IMR-90 (cell line): ENCODE data around the gene CFAP210. TPM values are rescaled to one million over a fixed set of nuclear protein-coding genes. Genes with fewer than 3 reads are reported as not detected.

Experiments
- ATAC-seq: fragments of 200-7000 bp; cut with Tn5 transposase; 2 replicates; pipeline ENCODE4 v1.9.1; 2020; ENCODE audit warnings: low read depth, mild to moderate bottlenecking, moderate library complexity
- BruUV-seq: library from RNA; stranded (reverse); fragments of 400-500 nt; replicated peaks from 2 replicates; lab custom pipeline; 2021; lab: Mats Ljungman, UMichigan
- CTCF ChIA-PET: fragments of 300-600 bp; formaldehyde crosslinking; extraction: SDS; loops from one replicate; lab custom pipeline; 2021; ENCODE audit warnings: antibody characterized with exemption; lab: Yijun Ruan, JAX
- POLR2A ChIA-PET: fragments of 300-600 bp; sonication (Branson Sonifier 250); formaldehyde crosslinking; loops from one replicate; lab custom pipeline; 2022; ENCODE audit warnings: antibody characterized with exemption; ENCODE audit not compliant: unreplicated experiment; lab: Charles Lee
- DNase-seq: peaks from one replicate; pipeline ENCODE4 v3.0.0; 2013
- H2AFZ ChIP-seq: replicated peaks from 2 replicates; pipeline ENCODE3; 2013; ENCODE audit warnings: low read length, mild to moderate bottlenecking; ENCODE audit not compliant: poor library complexity
- H2AK5ac ChIP-seq: 2 replicates; pipeline ENCODE4 v1.6.1; 2013; ENCODE audit warnings: low read depth, low read length, inconsistent platforms
- H2AK9ac ChIP-seq: replicated peaks from 2 replicates; pipeline ENCODE3; 2013; ENCODE audit warnings: mild to moderate bottlenecking, low read depth, low read length, moderate library complexity; ENCODE audit not compliant: poor library complexity
- H2BK120ac ChIP-seq: 2 replicates; pipeline ENCODE4 v1.6.1; 2013; ENCODE audit warnings: low read depth, low read length, inconsistent platforms
- H2BK15ac ChIP-seq: 3 replicates; pipeline ENCODE4 v1.6.1; 2013; ENCODE audit warnings: low read depth, low read length, inconsistent platforms
- H2BK20ac ChIP-seq: 2 replicates; pipeline ENCODE4 v1.6.1; 2013; ENCODE audit warnings: low read depth, mild to moderate bottlenecking, inconsistent platforms, low read length, moderate library complexity
- H2BK5ac ChIP-seq: 2 replicates; pipeline ENCODE4 v1.6.1; 2013; ENCODE audit warnings: mild to moderate bottlenecking, low read depth, low read length, inconsistent platforms; ENCODE audit not compliant: poor library complexity, severe bottlenecking
- H3K14ac ChIP-seq: replicated peaks from 2 replicates; pipeline ENCODE4 v1.6.1; 2013; ENCODE audit warnings: low read depth, low read length, inconsistent platforms
- H3K18ac ChIP-seq: 2 replicates; pipeline ENCODE4 v1.6.1; 2013; ENCODE audit warnings: low read depth, low read length, control low read depth
- H3K23ac ChIP-seq: 2 replicates; pipeline ENCODE4 v1.6.1; 2013; ENCODE audit warnings: low read depth, low read length, inconsistent platforms
- H3K27ac ChIP-seq: 2 replicates; pipeline ENCODE4 v1.5.1; 2013; ENCODE audit warnings: mild to moderate bottlenecking, control low read depth, low read length; ENCODE audit not compliant: insufficient read depth
- H3K27me3 ChIP-seq: 2 replicates; pipeline ENCODE4 v1.6.1; 2013; ENCODE audit warnings: low read length; ENCODE audit not compliant: control insufficient read depth, insufficient read depth
- H3K36me3 ChIP-seq: 2 replicates; pipeline ENCODE4 v1.6.1; 2013; ENCODE audit warnings: low read length, mixed read lengths; ENCODE audit not compliant: control insufficient read depth, insufficient read depth
- H3K4ac ChIP-seq: 2 replicates; pipeline ENCODE4 v1.6.1; 2013; ENCODE audit warnings: low read depth, low read length, inconsistent platforms
- H3K4me1 ChIP-seq: 2 replicates; pipeline ENCODE4 v1.6.1; 2013; ENCODE audit warnings: low read length, mixed read lengths; ENCODE audit not compliant: control insufficient read depth, insufficient read depth
- H3K4me2 ChIP-seq: 2 replicates; pipeline ENCODE4 v1.6.1; 2013; ENCODE audit warnings: low read depth, mild to moderate bottlenecking, control low read depth, low read length, moderate library complexity
- H3K4me3 ChIP-seq: 2 replicates; pipeline ENCODE4 v1.5.1; 2013; ENCODE audit warnings: low read depth, mild to moderate bottlenecking, control low read depth, low read length, moderate library complexity; ENCODE audit not compliant: insufficient read depth
- H3K56ac ChIP-seq: 2 replicates; pipeline ENCODE4 v1.6.1; 2013; ENCODE audit warnings: low read length, inconsistent platforms; ENCODE audit not compliant: insufficient read depth; ENCODE audit errors: extremely low read depth
- H3K79me1 ChIP-seq, 2 experiments: 2 replicates each; pipeline ENCODE4 v1.6.1; 2013; ENCODE audit warnings: low read length in 2 of 2, inconsistent platforms in 1 of 2, low read depth in 1 of 2
- H3K9ac ChIP-seq: 2 replicates; pipeline ENCODE4 v1.6.1; 2013; ENCODE audit warnings: low read depth, low read length, control low read depth
- H3K9me1 ChIP-seq: 2 replicates; pipeline ENCODE4 v1.6.1; 2013; ENCODE audit warnings: low read length, inconsistent platforms; ENCODE audit not compliant: insufficient read depth
- H3K9me3 ChIP-seq: 2 replicates; pipeline ENCODE4 v1.6.1; 2013; ENCODE audit warnings: low read length; ENCODE audit not compliant: control insufficient read depth, insufficient read depth
- H4K20me1 ChIP-seq: 2 replicates; pipeline ENCODE4 v1.6.1; 2013; ENCODE audit warnings: low read length, inconsistent platforms; ENCODE audit not compliant: insufficient read depth
- H4K5ac ChIP-seq: 2 replicates; pipeline ENCODE4 v1.6.1; 2013; ENCODE audit warnings: mild to moderate bottlenecking, low read depth, low read length, control low read depth
- H4K8ac ChIP-seq, 2 experiments: 2 replicates each; pipeline ENCODE4 v1.6.1; 2013; ENCODE audit warnings: low read depth in 2 of 2, low read length in 2 of 2, control low read depth in 1 of 2, inconsistent platforms in 1 of 2
- H4K91ac ChIP-seq: 2 replicates; pipeline ENCODE4 v1.6.1; 2013; ENCODE audit warnings: low read depth, low read length, inconsistent platforms; ENCODE audit not compliant: insufficient read depth
- BHLHE40 ChIP-seq: fragments of 150-350 bp; IDR thresholded peaks from 2 replicates; pipeline ENCODE4 v1.6.1; 2016; ENCODE audit warnings: mild to moderate bottlenecking, low read depth, low read length
- CEBPB ChIP-seq: IDR thresholded peaks from 2 replicates; pipeline ENCODE4 v1.6.1; 2012; ENCODE audit warnings: low read depth, low read length, improper control_type of control experiment
- CHD1 ChIP-seq: IDR thresholded peaks from 2 replicates; pipeline ENCODE4 v1.6.1; 2012; ENCODE audit warnings: low read depth, low read length, improper control_type of control experiment
- CTCF ChIP-seq: conservative IDR thresholded peaks from 2 replicates; pipeline ENCODE4 v1.5.1; 2012; ENCODE audit warnings: mild to moderate bottlenecking, low read depth, low read length, improper control_type of control experiment
- ELK1 ChIP-seq: fragments of 150-350 bp; IDR thresholded peaks from 2 replicates; pipeline ENCODE4 v1.6.1; 2016; ENCODE audit warnings: low read depth, mild to moderate bottlenecking, low read length, moderate library complexity, borderline replicate concordance
- FOS ChIP-seq: fragments of 150-350 bp; IDR thresholded peaks from 2 replicates; pipeline ENCODE4 v1.6.1; 2016; ENCODE audit warnings: low read depth, low read length
- MAFK ChIP-seq: IDR thresholded peaks from 2 replicates; pipeline ENCODE4 v1.6.1; 2012; ENCODE audit warnings: low read depth, low read length, improper control_type of control experiment
- MAZ ChIP-seq: IDR thresholded peaks from 2 replicates; pipeline ENCODE4 v1.6.1; 2012; ENCODE audit warnings: low read depth, mild to moderate bottlenecking, low read length, improper control_type of control experiment, moderate library complexity, borderline replicate concordance
- MXI1 ChIP-seq: IDR thresholded peaks from 2 replicates; pipeline ENCODE4 v1.6.1; 2012; ENCODE audit warnings: low read depth, mild to moderate bottlenecking, low read length, moderate library complexity, borderline replicate concordance
- NFE2L2 ChIP-seq: fragments of 150-350 bp; IDR thresholded peaks from 2 replicates; pipeline ENCODE4 v1.6.1; 2016; ENCODE audit warnings: low read depth, mild to moderate bottlenecking, low read length
- POLR2A ChIP-seq: IDR thresholded peaks from 2 replicates; pipeline ENCODE4 v1.6.1; 2012; ENCODE audit warnings: mild to moderate bottlenecking, low read depth, low read length
- RAD21 ChIP-seq: IDR thresholded peaks from 2 replicates; pipeline ENCODE4 v1.6.1; 2012; ENCODE audit warnings: low read length, improper control_type of control experiment
- RCOR1 ChIP-seq: IDR thresholded peaks from 2 replicates; pipeline ENCODE4 v1.6.1; 2012; ENCODE audit warnings: mild to moderate bottlenecking, low read length, improper control_type of control experiment; ENCODE audit not compliant: insufficient replicate concordance
- RFX5 ChIP-seq: IDR thresholded peaks from 2 replicates; pipeline ENCODE4 v1.8.0; 2012; ENCODE audit warnings: low read depth, mild to moderate bottlenecking, low read length, moderate library complexity
- SMC3 ChIP-seq: fragments of 150-350 bp; IDR thresholded peaks from 2 replicates; pipeline ENCODE4 v1.6.1; 2016; ENCODE audit warnings: low read depth, mild to moderate bottlenecking, antibody characterized with exemption, low read length, moderate library complexity
- WGBS, 2 experiments: methylation state at CpG; one replicate each; pipeline versions ENCODE4 v1.1.5 to v1.1.7; 2013; ENCODE audit warnings: missing lambda C conversion rate in 2 of 2; ENCODE audit not compliant: insufficient read length in 1 of 2; ENCODE audit errors: extremely low coverage in 2 of 2; 5-methylcytosine and 5-hydroxymethylcytosine counted together
- dilution Hi-C: fragments of 300-500 bp; cut with HindIII; formaldehyde crosslinking; loops from one replicate; pipeline ENCODE4 v1.14.3; 2018; ENCODE audit warnings: low sequenced_read_pairs; ENCODE audit not compliant: unreplicated experiment
- in situ Hi-C: fragments of 300-500 bp; cut with MboI; formaldehyde crosslinking; loops from 3 replicates; pipeline ENCODE4 v1.14.3; 2019; ENCODE audit warnings: low sequenced_read_pairs, inconsistent platforms, mixed read lengths
- intact Hi-C: fragments of 100-400 bp; cut with micrococcal nuclease; formaldehyde crosslinking; loops from 2 replicates; pipeline ENCODE4 v1.10.0; 2022
- polyA plus RNA-seq, 3 experiments: library from polyadenylated mRNA; depleted of rRNA; stranded (reverse); fragments of >200 nt; gene quantifications; 2 replicates each; pipeline ENCODE4 v1.2.3, GENCODE V29; 2012; ENCODE audit warnings: low replicate concordance in 1 of 3
- total RNA-seq: library from RNA; depleted of rRNA; stranded (reverse); fragments of >200 nt; gene quantifications from 2 replicates; pipeline ENCODE4 v1.2.3, GENCODE V29; 2012
- TF ChIP-seq, protein P1 (sequence below): fragments of 150-350 bp; IDR thresholded peaks from 2 replicates; pipeline ENCODE4 v1.6.1; 2017; ENCODE audit warnings: mild to moderate bottlenecking, antibody characterized with exemption, low read length, low read depth

CFAP210 gene
- total and polyA plus RNA-seq, 2 of the 4 experiments (the other 2 are of a cell fraction) = not detected

DNA sequence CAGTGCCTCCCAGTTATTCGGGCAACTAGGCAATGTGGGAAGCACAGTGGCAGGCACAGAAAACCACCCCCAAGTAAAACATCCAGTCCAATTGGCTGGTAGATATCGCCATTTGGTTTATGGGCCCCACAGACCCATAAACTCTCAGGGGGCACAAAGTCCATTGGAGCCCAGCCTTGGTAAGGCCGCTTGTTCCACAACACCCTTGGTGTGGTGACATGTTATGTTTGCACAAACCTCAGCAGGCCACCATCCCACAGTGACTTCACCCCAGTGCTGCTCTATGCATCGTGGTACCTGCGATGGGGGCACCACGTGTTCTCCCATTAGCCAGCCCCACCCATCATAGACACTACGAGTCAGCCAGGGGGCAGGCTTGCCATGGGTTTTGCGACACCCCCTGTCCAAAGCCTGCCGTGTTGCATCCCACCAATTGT is 18.6 kb upstream of the CFAP210 start:
- CTCF ChIA-PET = no interaction called here

More for the DNA sequence above, 18.6 kb upstream of the CFAP210 start:
- Histone ChIP-seq H2AK9ac (no peak overlapping the region), H3K9me3 (no peaks in the 10 kb centered on the region), H3K4me1 (peaks cover 15% of the 10 kb centered on the region; the same call in 1 of the 2 replicates), H3K56ac (no peak overlapping the region), H3K27ac (no peak overlapping the region), H3K4ac (no peak overlapping the region), H3K36me3 (peaks cover 3% of the 10 kb centered on the region), H3K9me1 (peaks cover 16% of the 10 kb centered on the region; the same call in 1 of the 2 replicates), H2AK5ac (no peak overlapping the region), H3K4me3 (no peak overlapping the region), H4K20me1 (no peaks in the 10 kb centered on the region), H4K91ac (no peak overlapping the region), H2BK5ac (no peak overlapping the region), H3K79me1 (no peaks in the 10 kb centered on the region), H3K18ac (no peak overlapping the region), H4K8ac (no peak overlapping the region), H3K9ac (no peak overlapping the region), H3K4me2 (no peak overlapping the region), H4K5ac (no peak overlapping the region), H2BK120ac (no peak overlapping the region), H3K14ac (no peak overlapping the region), H3K27me3 (no peaks in the 10 kb centered on the region), H2AFZ (no peak overlapping the region), H2BK20ac (no peak overlapping the region), H3K23ac (no peak overlapping the region), H2BK15ac (no peak overlapping the region)
- TF ChIP-seq MXI1 (no peak), MAZ (no peak), RAD21 (no peak), ELK1 (no peak), CHD1 (no peak), FOS (no peak), CTCF (no peak), BHLHE40 (no peak), NFE2L2 (no peak), RFX5 (no peak), POLR2A (no peak), RCOR1 (no peak), SMC3 (no peak), CEBPB (no peak), MAFK (no peak)
- TF ChIP-seq, protein P1, sequence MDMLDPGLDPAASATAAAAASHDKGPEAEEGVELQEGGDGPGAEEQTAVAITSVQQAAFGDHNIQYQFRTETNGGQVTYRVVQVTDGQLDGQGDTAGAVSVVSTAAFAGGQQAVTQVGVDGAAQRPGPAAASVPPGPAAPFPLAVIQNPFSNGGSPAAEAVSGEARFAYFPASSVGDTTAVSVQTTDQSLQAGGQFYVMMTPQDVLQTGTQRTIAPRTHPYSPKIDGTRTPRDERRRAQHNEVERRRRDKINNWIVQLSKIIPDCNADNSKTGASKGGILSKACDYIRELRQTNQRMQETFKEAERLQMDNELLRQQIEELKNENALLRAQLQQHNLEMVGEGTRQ = no peak
- dilution Hi-C loops (no loop called here), intact Hi-C loops (no loop called here), in situ Hi-C loops (no loop called here)
- no TSS peak for BruUV-seq
- no peak for ATAC-seq
- 87% methylated on average over 6 of the region's 9 CpGs; no CpG with 5 or more reads in 1 of the 2 experiments for WGBS, 2 experiments
- no peak for DNase-seq
- POLR2A ChIA-PET = no interaction called here
